Kidney (tissue), 14 donors: ENCODE measurements around the gene CMPK1. TPM values are rescaled to one million over a fixed set of nuclear protein-coding genes. Genes with fewer than 3 reads are reported as not detected.

Experiments used
- DNase-seq, 5 donors: peaks; one replicate each; pipeline ENCODE4 v3.0.0-alpha.2; 2013 to 2020
- FAIRE-seq: peaks from 2 replicates; lab custom pipeline; 2012; peaks lifted over from hg19 to GRCh38; lab: Jason Lieb, UNC
- H3K27ac ChIP-seq, 2 donors: one replicate each; pipeline ENCODE4 v1.7.0; 2013; ENCODE audit warnings: low read depth in 2 of 2, low read length in 2 of 2, inconsistent platforms in 1 of 2
- H3K27me3 ChIP-seq: one replicate; pipeline ENCODE4 v1.7.1; 2013; ENCODE audit warnings: low read length, inconsistent platforms; ENCODE audit not compliant: control insufficient read depth, insufficient read depth
- H3K36me3 ChIP-seq, 3 donors: one replicate each; pipeline versions ENCODE4 v1.7.0 to v1.7.1; 2013; ENCODE audit warnings: low read length in 3 of 3, control low read depth in 1 of 3, inconsistent platforms in 1 of 3; ENCODE audit not compliant: insufficient read depth in 3 of 3, control insufficient read depth in 2 of 3
- H3K4me1 ChIP-seq, 3 donors: one replicate each; pipeline versions ENCODE4 v1.7.0 to v1.7.1; 2013; ENCODE audit warnings: low read length in 3 of 3, inconsistent platforms in 1 of 3, low read depth in 1 of 3; ENCODE audit not compliant: control insufficient read depth in 2 of 3, insufficient read depth in 2 of 3
- H3K4me3 ChIP-seq, 3 donors: one replicate each; pipeline versions ENCODE4 v1.7.0 to v1.8.1; 2013; ENCODE audit warnings: low read length in 3 of 3, control low read depth in 1 of 3, inconsistent platforms in 1 of 3
- H3K9ac ChIP-seq, 3 donors: one replicate each; pipeline versions ENCODE4 v1.7.0 to v1.7.1; 2013; ENCODE audit warnings: low read length in 3 of 3, control low read depth in 1 of 3, inconsistent platforms in 1 of 3
- H3K9me3 ChIP-seq, 3 donors: one replicate each; pipeline versions ENCODE4 v1.7.0 to v1.7.1; 2013; ENCODE audit warnings: low read length in 3 of 3, control low read depth in 1 of 3, inconsistent platforms in 1 of 3; ENCODE audit not compliant: control insufficient read depth in 2 of 3, insufficient read depth in 1 of 3
- CTCF ChIP-seq: IDR thresholded peaks from 3 replicates; pipeline ENCODE4 v1.5.1; 2012; ENCODE audit warnings: mild to moderate bottlenecking, moderate library complexity, borderline replicate concordance; ENCODE audit not compliant: insufficient read depth; ENCODE audit errors: extremely low read depth
- intact Hi-C: fragments of 100-400 bp; cut with DNase I; formaldehyde crosslinking; loops from one replicate; pipeline ENCODE4 v1.11.1; 2022
- polyA plus RNA-seq: library from polyadenylated mRNA; stranded (reverse); fragments of 350-450 nt; fragmentation: Illumina TruSeq; extraction: RNeasy Lipid Tissue Mini Kit (QIAGEN cat#74804); gene quantifications from one replicate; pipeline ENCODE4 v1.2.3, GENCODE V29; 2014; ENCODE audit warnings: low read depth, low replicate concordance; ENCODE audit not compliant: insufficient read depth
- total RNA-seq: library from RNA; stranded (reverse); fragmentation: NEBNext Ultra II Directional; extraction: Animal tissue kit (Norgen Biotek cat#: 25700); gene quantifications from one replicate; pipeline ENCODE4 v1.2.1, GENCODE V29; 2021
- donor health status: control.
- donor health status: control.
- donor health status: control.
- donor health status: control.
- donor health status: control.
- donor health status: DM: yes; HTN: yes; CAD: no.
- donor health status: Normal renal cell carcinoma (clear cell type).

CMPK1 gene
- total and polyA plus RNA-seq, 2 donors from 2014 or later: 55.8 to 92.1 TPM

GRCh38 chr1:47324682-47325081 is 8.9 kb upstream of the CMPK1 start:
- no peaks in the 10 kb centered on the region for H3K9me3 ChIP-seq
- H3K4me1 ChIP-seq: no peaks in the 10 kb centered on the region
- H3K9ac ChIP-seq: no peak overlapping the region
- no peak for TF ChIP-seq CTCF
- intact Hi-C loops: no loop called here
- DNase-seq (no peak), FAIRE-seq (no peak)
- H3K4me3 ChIP-seq: no peak overlapping the region
- H3K36me3 ChIP-seq: no peaks in the 10 kb centered on the region
- H3K27me3 ChIP-seq: no peaks in the 10 kb centered on the region
- no peak overlapping the region for H3K27ac ChIP-seq

GRCh38 chr1:47325528-47325927 is 8.1 kb upstream of the CMPK1 start:
- no peak for DNase-seq
- H3K9me3 ChIP-seq: no peaks in the 10 kb centered on the region
- H3K9ac ChIP-seq: no peak overlapping the region
- H3K4me1 ChIP-seq: no peaks in the 10 kb centered on the region
- no peak overlapping the region for H3K27ac ChIP-seq
- TF ChIP-seq CTCF: no peak
- no peak for FAIRE-seq
- H3K27me3 ChIP-seq: no peaks in the 10 kb centered on the region
- no peak overlapping the region for H3K4me3 ChIP-seq
- H3K36me3 ChIP-seq: no peaks in the 10 kb centered on the region
- intact Hi-C loops: no loop called here

- DNase-seq (no peak), FAIRE-seq (no peak)
- H3K9me3 ChIP-seq: no peaks in the 10 kb centered on the region
- H3K9ac ChIP-seq: no peak overlapping the region
- no peaks in the 10 kb centered on the region for H3K36me3 ChIP-seq
- no peak for TF ChIP-seq CTCF
- no peaks in the 10 kb centered on the region for H3K4me1 ChIP-seq
- H3K27ac ChIP-seq: no peak overlapping the region
- no peaks in the 10 kb centered on the region for H3K27me3 ChIP-seq
- intact Hi-C loops: no loop called here
- H3K4me3 ChIP-seq: no peak overlapping the region
Measured at GRCh38 chr1:47326271-47326670, 7.3 kb upstream of the CMPK1 start.

- no peaks in the 10 kb centered on the region for H3K36me3 ChIP-seq
- intact Hi-C loops: no loop called here
- peaks cover 0 to 7% (median 5%) of the 10 kb centered on the region in 3 donors for H3K4me1 ChIP-seq
- FAIRE-seq: no peak
- H3K27ac ChIP-seq: no peak overlapping the region
- no peak for DNase-seq
- H3K9me3 ChIP-seq: no peaks in the 10 kb centered on the region
- H3K9ac ChIP-seq: no peak overlapping the region
- TF ChIP-seq CTCF: no peak
- no peaks in the 10 kb centered on the region for H3K27me3 ChIP-seq
- H3K4me3 ChIP-seq: no peak overlapping the region
Measured at GRCh38 chr1:47328992-47329391, 4.6 kb upstream of the CMPK1 start.
